Kidney (tissue), 14 donors: Measurements from ENCODE around the gene PAGE1. TPM values are rescaled to one million over a fixed set of nuclear protein-coding genes. Genes with fewer than 3 reads are reported as not detected.

Experiments
- DNase-seq, 5 donors: peaks; one replicate each; pipeline ENCODE4 v3.0.0-alpha.2; 2013 to 2020
- FAIRE-seq: peaks from 2 replicates; lab custom pipeline; 2012; peaks lifted over from hg19 to GRCh38; lab: Jason Lieb, UNC
- H3K27ac ChIP-seq, 2 donors: one replicate each; pipeline ENCODE4 v1.7.0; 2013; ENCODE audit warnings: low read depth in 2 of 2, low read length in 2 of 2, inconsistent platforms in 1 of 2
- H3K27me3 ChIP-seq: one replicate; pipeline ENCODE4 v1.7.1; 2013; ENCODE audit warnings: low read length, inconsistent platforms; ENCODE audit not compliant: control insufficient read depth, insufficient read depth
- H3K36me3 ChIP-seq, 3 donors: one replicate each; pipeline versions ENCODE4 v1.7.0 to v1.7.1; 2013; ENCODE audit warnings: low read length in 3 of 3, control low read depth in 1 of 3, inconsistent platforms in 1 of 3; ENCODE audit not compliant: insufficient read depth in 3 of 3, control insufficient read depth in 2 of 3
- H3K4me1 ChIP-seq, 3 donors: one replicate each; pipeline versions ENCODE4 v1.7.0 to v1.7.1; 2013; ENCODE audit warnings: low read length in 3 of 3, inconsistent platforms in 1 of 3, low read depth in 1 of 3; ENCODE audit not compliant: control insufficient read depth in 2 of 3, insufficient read depth in 2 of 3
- H3K4me3 ChIP-seq, 3 donors: one replicate each; pipeline versions ENCODE4 v1.7.0 to v1.8.1; 2013; ENCODE audit warnings: low read length in 3 of 3, control low read depth in 1 of 3, inconsistent platforms in 1 of 3
- H3K9ac ChIP-seq, 3 donors: one replicate each; pipeline versions ENCODE4 v1.7.0 to v1.7.1; 2013; ENCODE audit warnings: low read length in 3 of 3, control low read depth in 1 of 3, inconsistent platforms in 1 of 3
- H3K9me3 ChIP-seq, 3 donors: one replicate each; pipeline versions ENCODE4 v1.7.0 to v1.7.1; 2013; ENCODE audit warnings: low read length in 3 of 3, control low read depth in 1 of 3, inconsistent platforms in 1 of 3; ENCODE audit not compliant: control insufficient read depth in 2 of 3, insufficient read depth in 1 of 3
- intact Hi-C: fragments of 100-400 bp; cut with DNase I; formaldehyde crosslinking; loops from one replicate; pipeline ENCODE4 v1.11.1; 2022
- polyA plus RNA-seq: library from polyadenylated mRNA; stranded (reverse); fragments of 350-450 nt; fragmentation: Illumina TruSeq; extraction: RNeasy Lipid Tissue Mini Kit (QIAGEN cat#74804); gene quantifications from one replicate; pipeline ENCODE4 v1.2.3, GENCODE V29; 2014; ENCODE audit warnings: low read depth, low replicate concordance; ENCODE audit not compliant: insufficient read depth
- total RNA-seq: library from RNA; stranded (reverse); fragmentation: NEBNext Ultra II Directional; extraction: Animal tissue kit (Norgen Biotek cat#: 25700); gene quantifications from one replicate; pipeline ENCODE4 v1.2.1, GENCODE V29; 2021
- TF ChIP-seq, protein P1 (sequence below): IDR thresholded peaks from 3 replicates; pipeline ENCODE4 v1.5.1; 2012; ENCODE audit warnings: mild to moderate bottlenecking, moderate library complexity, borderline replicate concordance; ENCODE audit not compliant: insufficient read depth; ENCODE audit errors: extremely low read depth
- donor health status: control.
- donor health status: control.
- donor health status: control.
- donor health status: control.
- donor health status: control.
- donor health status: DM: yes; HTN: yes; CAD: no.
- donor health status: Normal renal cell carcinoma (clear cell type).

The PAGE1 gene
- total and polyA plus RNA-seq, 2 donors from 2014 or later: not detected

GRCh38 chrX:49661881-49662280 is 33.9 kb downstream of the PAGE1 start:
- Histone ChIP-seq H3K9me3 (no peaks in the 10 kb centered on the region), H3K9ac (no peak overlapping the region), H3K36me3 (no peaks in the 10 kb centered on the region), H3K4me3 (no peak overlapping the region), H3K27ac (no peak overlapping the region), H3K27me3 (no peaks in the 10 kb centered on the region), H3K4me1 (no peaks in the 10 kb centered on the region)
- intact Hi-C loops: no loop called here
- TF ChIP-seq, protein P1, sequence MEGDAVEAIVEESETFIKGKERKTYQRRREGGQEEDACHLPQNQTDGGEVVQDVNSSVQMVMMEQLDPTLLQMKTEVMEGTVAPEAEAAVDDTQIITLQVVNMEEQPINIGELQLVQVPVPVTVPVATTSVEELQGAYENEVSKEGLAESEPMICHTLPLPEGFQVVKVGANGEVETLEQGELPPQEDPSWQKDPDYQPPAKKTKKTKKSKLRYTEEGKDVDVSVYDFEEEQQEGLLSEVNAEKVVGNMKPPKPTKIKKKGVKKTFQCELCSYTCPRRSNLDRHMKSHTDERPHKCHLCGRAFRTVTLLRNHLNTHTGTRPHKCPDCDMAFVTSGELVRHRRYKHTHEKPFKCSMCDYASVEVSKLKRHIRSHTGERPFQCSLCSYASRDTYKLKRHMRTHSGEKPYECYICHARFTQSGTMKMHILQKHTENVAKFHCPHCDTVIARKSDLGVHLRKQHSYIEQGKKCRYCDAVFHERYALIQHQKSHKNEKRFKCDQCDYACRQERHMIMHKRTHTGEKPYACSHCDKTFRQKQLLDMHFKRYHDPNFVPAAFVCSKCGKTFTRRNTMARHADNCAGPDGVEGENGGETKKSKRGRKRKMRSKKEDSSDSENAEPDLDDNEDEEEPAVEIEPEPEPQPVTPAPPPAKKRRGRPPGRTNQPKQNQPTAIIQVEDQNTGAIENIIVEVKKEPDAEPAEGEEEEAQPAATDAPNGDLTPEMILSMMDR: no peak
- no peak for DNase-seq
- no peak for FAIRE-seq

DNA sequence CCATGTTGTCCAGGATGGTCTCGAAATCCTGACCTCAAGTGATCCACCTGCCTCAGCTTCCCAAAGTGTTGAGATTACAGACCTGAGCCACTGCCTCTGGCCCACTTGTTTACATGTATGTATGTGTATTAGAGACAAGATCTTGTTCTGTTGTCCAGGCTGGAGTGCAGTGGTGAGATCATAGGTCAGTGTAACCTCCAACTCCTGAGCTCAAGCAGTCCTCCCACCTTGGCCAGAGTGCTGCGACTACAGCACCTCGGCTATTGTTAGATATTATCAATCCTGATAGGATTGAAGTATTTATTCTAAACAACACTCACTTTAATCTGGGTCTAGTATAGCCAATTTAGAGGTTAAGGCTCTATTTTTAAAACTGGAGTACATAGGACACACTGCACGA is 36.0 kb downstream of the PAGE1 start:
- no peaks in the 10 kb centered on the region for H3K9me3 ChIP-seq
- no peak overlapping the region for H3K9ac ChIP-seq
- TF ChIP-seq, protein P1: no peak
- H3K27me3 ChIP-seq: no peaks in the 10 kb centered on the region
- H3K4me3 ChIP-seq: no peak overlapping the region
- DNase-seq: no peak
- H3K36me3 ChIP-seq: no peaks in the 10 kb centered on the region
- FAIRE-seq: no peak
- intact Hi-C loops: no loop called here
- H3K4me1 ChIP-seq: no peaks in the 10 kb centered on the region
- no peak overlapping the region for H3K27ac ChIP-seq

DNA sequence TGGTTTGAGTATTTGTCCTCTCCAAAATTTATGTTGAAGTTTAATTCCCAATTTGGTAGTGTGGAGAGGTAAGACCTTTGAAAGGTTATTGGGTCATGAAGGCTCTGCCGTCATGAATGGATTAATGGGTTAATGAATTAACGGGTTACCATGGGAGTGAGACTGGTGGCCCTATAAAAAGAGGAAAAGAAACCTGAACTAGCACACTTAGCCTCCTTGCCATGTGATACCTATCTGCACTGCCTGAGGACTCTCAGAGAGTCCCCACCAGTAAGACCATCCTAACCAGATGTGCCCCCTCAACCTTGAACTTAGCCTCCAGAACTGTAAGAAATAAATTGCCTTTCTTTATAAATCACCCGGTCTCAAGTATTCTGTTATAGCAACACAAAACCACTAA is 39.3 kb downstream of the PAGE1 start:
- intact Hi-C loops: no loop called here
- DNase-seq (peak in 2 of 5 donors; percentile 26 to 29), FAIRE-seq (no peak)
- Histone ChIP-seq H3K9me3 (no peaks in the 10 kb centered on the region), H3K4me1 (no peaks in the 10 kb centered on the region), H3K9ac (no peak overlapping the region), H3K4me3 (no peak overlapping the region), H3K27me3 (no peaks in the 10 kb centered on the region), H3K36me3 (no peaks in the 10 kb centered on the region), H3K27ac (no peak overlapping the region)
- TF ChIP-seq, protein P1: no peak

DNA sequence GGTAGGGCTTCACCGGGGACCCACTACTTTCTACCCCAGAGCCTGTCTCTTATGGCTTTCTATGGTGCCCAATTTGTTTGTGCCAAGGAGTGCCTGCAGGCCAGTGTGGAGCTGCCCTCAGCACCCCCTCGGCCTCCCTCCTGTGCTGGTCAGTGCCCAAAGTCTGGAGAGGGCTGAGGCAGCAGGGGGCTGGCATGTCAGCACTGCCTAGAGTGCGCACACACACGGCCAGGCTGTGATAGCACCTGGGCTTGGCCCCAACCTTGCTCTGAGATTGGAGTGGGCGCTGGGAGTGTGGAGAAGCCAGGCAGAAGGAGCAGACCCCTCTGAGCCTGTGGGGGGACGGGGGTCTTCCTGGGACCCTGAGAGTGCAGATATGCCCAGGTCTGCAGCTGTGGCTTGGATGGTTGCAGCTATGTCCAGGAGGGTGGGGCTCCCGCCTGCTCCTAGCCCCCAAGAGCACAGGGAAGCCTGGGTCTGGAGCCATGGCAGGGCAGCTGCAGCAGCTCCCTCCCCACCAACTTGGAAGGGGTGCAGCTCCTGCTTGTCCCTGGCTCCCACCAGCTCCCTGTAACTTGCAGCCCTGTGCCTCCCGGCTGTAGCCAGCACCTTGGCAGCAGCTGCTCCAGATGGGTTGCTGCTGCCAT is 50.7 kb downstream of the PAGE1 start:
- Histone ChIP-seq H3K4me3 (no peak overlapping the region), H3K27me3 (no peaks in the 10 kb centered on the region), H3K4me1 (no peaks in the 10 kb centered on the region), H3K27ac (no peak overlapping the region), H3K9me3 (no peaks in the 10 kb centered on the region), H3K36me3 (no peaks in the 10 kb centered on the region), H3K9ac (no peak overlapping the region)
- DNase-seq (no peak), FAIRE-seq (no peak)
- intact Hi-C loops: no loop called here
- TF ChIP-seq, protein P1: no peak
